ENCODE data around the gene VAPA. TPM values are rescaled to one million over a fixed set of nuclear protein-coding genes. Genes with fewer than 3 reads are reported as not detected.

VAPA gene
- total RNA-seq, 2 experiments from 2014 or later, result 162 to 177 TPM

DNA sequence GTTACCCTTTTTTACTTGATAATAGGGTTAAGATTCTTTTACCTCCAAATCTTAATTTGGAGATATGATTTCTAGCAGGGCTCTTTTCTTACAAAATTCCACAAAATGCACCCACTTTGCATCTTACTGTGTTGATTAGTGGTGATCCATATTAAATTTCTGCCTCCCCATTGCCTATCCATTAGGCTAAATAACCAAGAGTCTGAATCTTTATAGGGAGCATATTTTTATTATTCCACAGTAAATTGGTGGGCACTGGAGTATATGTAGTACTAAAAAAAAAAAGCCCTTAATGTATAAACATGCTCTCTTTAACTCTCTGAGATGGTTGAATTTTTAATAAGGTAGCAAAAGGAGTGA, 36.2 kb upstream of the VAPA start:
- no peak overlapping the region for H3K27ac Mint-ChIP-seq
- ATAC-seq (ENCODE audit: poor library complexity), result no peak
- H3K4me1 Mint-ChIP-seq (ENCODE audit: low read depth), result no peaks in the 10 kb centered on the region
- TF ChIP-seq CTCF (IDR thresholded peaks at IDR 0.05), result no peak
- no peak overlapping the region for H3K27ac ChIP-seq (ENCODE audit: low read depth in 1 of 2, low read length in 2 of 2)
- H3K9me3 Mint-ChIP-seq, result no peaks in the 10 kb centered on the region
- no peak for DNase-seq
- H3K36me3 Mint-ChIP-seq (ENCODE audit: low read depth), result no peaks in the 10 kb centered on the region
- CTCF ChIA-PET, result no interaction called here
- POLR2A ChIA-PET, result no interaction called here
- H3K36me3 ChIP-seq (ENCODE audit: insufficient read depth, low read length), result no peaks in the 10 kb centered on the region
- no peak overlapping the region for H3K4me3 Mint-ChIP-seq
- intact Hi-C loops (cut with DNase I, micrococcal nuclease), result no loop called here
- no peaks in the 10 kb centered on the region for H3K9me3 ChIP-seq (ENCODE audit: control insufficient read depth in 1 of 2, insufficient read depth in 1 of 2, low read length in 2 of 2)
- peaks cover 0 to 2% of the 10 kb centered on the region in 2 experiments for H3K27me3 ChIP-seq (ENCODE audit: control insufficient read depth in 1 of 2, insufficient read depth in 2 of 2, low read length in 2 of 2)
- H3K4me3 ChIP-seq (ENCODE audit: low read length), result no peak overlapping the region
- H3K27me3 Mint-ChIP-seq, result peaks cover 7% of the 10 kb centered on the region
- no peaks in the 10 kb centered on the region for H3K4me1 ChIP-seq (ENCODE audit: insufficient read depth, low read length)

DNA sequence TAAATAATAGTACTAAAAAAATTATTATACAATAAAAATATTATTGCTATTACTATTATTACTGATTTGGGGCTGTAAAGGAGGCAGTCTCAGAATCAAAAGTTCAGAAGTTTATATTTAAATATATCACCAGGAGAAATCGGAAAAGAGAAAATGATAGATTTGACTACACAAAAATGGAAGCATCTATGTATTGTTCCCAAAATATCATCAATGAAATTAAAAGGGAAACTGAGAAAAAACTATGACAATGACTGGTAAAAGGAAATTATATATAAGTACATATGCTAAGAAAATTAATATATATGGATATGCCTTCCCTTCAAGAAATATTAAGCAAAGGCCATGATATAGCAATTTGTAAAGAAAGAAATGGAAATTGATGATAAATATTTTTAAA, 35.7 kb upstream of the VAPA start:
- no peaks in the 10 kb centered on the region for H3K4me1 Mint-ChIP-seq (ENCODE audit: low read depth)
- no peaks in the 10 kb centered on the region for H3K9me3 ChIP-seq (ENCODE audit: control insufficient read depth in 1 of 2, insufficient read depth in 1 of 2, low read length in 2 of 2)
- no peaks in the 10 kb centered on the region for H3K9me3 Mint-ChIP-seq
- intact Hi-C loops (cut with DNase I, micrococcal nuclease), result no loop called here
- ChIA-PET CTCF (no interaction called here), POLR2A (no interaction called here)
- DNase-seq (no peak), ATAC-seq (ENCODE audit: poor library complexity) (no peak)
- no peaks in the 10 kb centered on the region for H3K36me3 Mint-ChIP-seq (ENCODE audit: low read depth)
- no peaks in the 10 kb centered on the region for H3K27me3 ChIP-seq (ENCODE audit: control insufficient read depth in 1 of 2, insufficient read depth in 2 of 2, low read length in 2 of 2)
- H3K4me3 Mint-ChIP-seq, result no peak overlapping the region
- no peak for TF ChIP-seq CTCF (IDR thresholded peaks at IDR 0.05)
- H3K4me1 ChIP-seq (ENCODE audit: insufficient read depth, low read length), result no peaks in the 10 kb centered on the region
- H3K27ac Mint-ChIP-seq, result no peak overlapping the region
- H3K36me3 ChIP-seq (ENCODE audit: insufficient read depth, low read length), result no peaks in the 10 kb centered on the region
- no peak overlapping the region for H3K27ac ChIP-seq (ENCODE audit: low read depth in 1 of 2, low read length in 2 of 2)
- no peak overlapping the region for H3K4me3 ChIP-seq (ENCODE audit: low read length)
- H3K27me3 Mint-ChIP-seq, result peaks cover 7% of the 10 kb centered on the region

- no peak overlapping the region for H3K4me3 ChIP-seq (ENCODE audit: low read length)
- H3K36me3 Mint-ChIP-seq (ENCODE audit: low read depth), result no peaks in the 10 kb centered on the region
- no peaks in the 10 kb centered on the region for H3K27me3 ChIP-seq (ENCODE audit: control insufficient read depth in 1 of 2, insufficient read depth in 2 of 2, low read length in 2 of 2)
- H3K9me3 Mint-ChIP-seq, result no peaks in the 10 kb centered on the region
- DNase-seq (no peak), ATAC-seq (ENCODE audit: poor library complexity) (no peak)
- H3K9me3 ChIP-seq (ENCODE audit: control insufficient read depth in 1 of 2, insufficient read depth in 1 of 2, low read length in 2 of 2), result no peaks in the 10 kb centered on the region
- CTCF ChIA-PET, result no interaction called here
- POLR2A ChIA-PET, result no interaction called here
- no peak overlapping the region for H3K27ac Mint-ChIP-seq
- H3K36me3 ChIP-seq (ENCODE audit: insufficient read depth, low read length), result no peaks in the 10 kb centered on the region
- no peak overlapping the region for H3K4me3 Mint-ChIP-seq
- H3K27me3 Mint-ChIP-seq, result peaks cover 7% of the 10 kb centered on the region
- no peak overlapping the region for H3K27ac ChIP-seq (ENCODE audit: low read depth in 1 of 2, low read length in 2 of 2)
- no peaks in the 10 kb centered on the region for H3K4me1 ChIP-seq (ENCODE audit: insufficient read depth, low read length)
- no peak for TF ChIP-seq CTCF (IDR thresholded peaks at IDR 0.05)
- intact Hi-C loops (cut with DNase I, micrococcal nuclease), result no loop called here
- H3K4me1 Mint-ChIP-seq (ENCODE audit: low read depth), result no peaks in the 10 kb centered on the region
Observed at GRCh38 chr18:9878783-9879242, 35.0 kb upstream of the VAPA start.
